ENCODE measurements around the gene ERBB2. TPM values are rescaled to one million over a fixed set of nuclear protein-coding genes. Genes with fewer than 3 reads are reported as not detected.

ERBB2 gene
- total RNA-seq = 10 to 100 TPM; 88.1 to 94.7 TPM

DNA sequence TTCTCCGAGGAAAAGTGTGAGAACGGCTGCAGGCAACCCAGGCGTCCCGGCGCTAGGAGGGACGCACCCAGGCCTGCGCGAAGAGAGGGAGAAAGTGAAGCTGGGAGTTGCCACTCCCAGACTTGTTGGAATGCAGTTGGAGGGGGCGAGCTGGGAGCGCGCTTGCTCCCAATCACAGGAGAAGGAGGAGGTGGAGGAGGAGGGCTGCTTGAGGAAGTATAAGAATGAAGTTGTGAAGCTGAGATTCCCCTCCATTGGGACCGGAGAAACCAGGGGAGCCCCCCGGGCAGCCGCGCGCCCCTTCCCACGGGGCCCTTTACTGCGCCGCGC, at the start of gene ERBB2:
ERBB2 (plus strand) TSS at position 247 of the 330 bp plus-strand sequence. CDS start 175 bp downstream, outside the sequence.
- Histone ChIP-seq H3K9me3 (no peaks in the 10 kb centered on the region), H3K27ac (peak within 1 kb of the TSS; percentile 88 to 92), H3K27me3 (replicated peaks; ENCODE audit: insufficient read depth) (no peaks in the 10 kb centered on the region), H3K4me3 (peak within 1 kb of the TSS; percentile 87), H3K4me1 (ENCODE audit: control insufficient read depth in 1 of 2, low read depth in 2 of 2) (peaks cover 0 to 50% of the 10 kb centered on the region in 2 donors), H3K36me3 (no peaks in the 10 kb centered on the region)
- no peak for ATAC-seq (ENCODE audit: insufficient number of reproducible peaks, low FRiP score, low read depth)
- DNase-seq (ENCODE audit: low spot score) = no peak
- no peak for TF ChIP-seq CTCF (IDR thresholded peaks at IDR 0.05)

DNA sequence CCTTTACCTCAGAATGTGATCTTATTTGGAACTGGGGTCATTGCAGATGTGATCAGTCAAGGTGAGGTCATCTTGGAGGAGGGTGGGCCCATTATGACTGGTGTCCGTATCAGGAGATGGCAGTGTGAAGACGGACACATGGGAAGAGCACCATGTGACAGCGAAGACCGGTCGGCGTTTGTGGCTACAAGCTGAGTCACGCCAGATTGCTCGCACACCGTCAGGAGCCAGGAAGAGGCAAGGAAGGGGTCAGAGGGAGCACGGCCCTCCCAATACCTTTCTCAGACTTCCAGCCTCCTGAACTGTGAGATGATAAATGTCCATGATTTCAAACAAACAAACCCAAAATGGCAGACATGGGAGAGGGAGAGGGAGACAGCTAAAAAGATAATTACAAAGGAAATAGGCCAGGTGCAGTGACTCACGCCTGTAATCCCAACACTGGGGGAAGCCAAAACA, 49.7 kb upstream of the ERBB2 start:
- TF ChIP-seq CTCF (IDR thresholded peaks at IDR 0.05) = no peak
- Histone ChIP-seq H3K4me3 (no peak overlapping the region), H3K4me1 (ENCODE audit: control insufficient read depth in 1 of 2, low read depth in 2 of 2) (no peaks in the 10 kb centered on the region), H3K36me3 (peaks cover 2% of the 10 kb centered on the region), H3K9me3 (no peaks in the 10 kb centered on the region), H3K27ac (no peak overlapping the region), H3K27me3 (replicated peaks; ENCODE audit: insufficient read depth) (no peaks in the 10 kb centered on the region)
- DNase-seq (ENCODE audit: low spot score) = no peak
- ATAC-seq (ENCODE audit: insufficient number of reproducible peaks, low FRiP score, low read depth) = no peak

DNA sequence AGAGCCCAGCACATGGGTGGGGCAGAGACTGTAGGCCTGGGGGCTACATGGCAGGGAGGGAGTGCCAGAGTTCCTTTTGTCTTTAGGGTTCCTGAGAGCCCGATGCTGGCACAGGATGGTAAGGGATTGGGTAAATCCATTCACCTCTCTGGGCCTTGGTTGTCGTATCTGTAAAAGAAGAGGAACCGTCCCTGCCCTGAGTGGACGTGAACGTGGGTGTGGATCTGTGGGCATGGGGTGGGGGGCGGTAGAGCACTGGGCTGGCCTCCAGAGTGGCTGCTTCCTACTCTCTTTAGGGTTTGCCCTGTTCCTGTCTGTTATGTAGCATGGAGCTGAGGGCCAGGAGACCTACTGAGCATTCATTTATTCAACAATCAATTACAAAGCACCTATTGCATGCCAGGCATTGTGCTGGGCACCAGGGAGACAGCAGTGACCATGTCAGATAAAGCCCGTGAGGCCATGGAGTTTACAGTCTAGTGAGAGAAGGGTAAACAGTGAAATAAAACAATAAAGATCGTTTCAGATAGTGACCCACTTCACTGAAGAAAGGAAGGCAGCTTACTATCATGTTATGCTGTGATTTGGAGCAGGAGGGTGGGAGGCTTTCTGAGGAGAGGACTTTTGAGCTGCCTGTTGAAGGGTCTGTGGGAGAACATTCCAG, 47.8 kb upstream of the ERBB2 start:
- no peak overlapping the region for H3K27ac ChIP-seq
- H3K36me3 ChIP-seq = peaks cover 2% of the 10 kb centered on the region
- no peaks in the 10 kb centered on the region for H3K27me3 ChIP-seq (replicated peaks; ENCODE audit: insufficient read depth)
- H3K9me3 ChIP-seq = no peaks in the 10 kb centered on the region
- TF ChIP-seq CTCF (IDR thresholded peaks at IDR 0.05) = no peak
- no peak overlapping the region for H3K4me3 ChIP-seq
- no peaks in the 10 kb centered on the region for H3K4me1 ChIP-seq (ENCODE audit: control insufficient read depth in 1 of 2, low read depth in 2 of 2)
- no peak for DNase-seq (ENCODE audit: low spot score)
- no peak for ATAC-seq (ENCODE audit: insufficient number of reproducible peaks, low FRiP score, low read depth)

GRCh38 chr17:39652587-39653315, 47.1 kb upstream of the ERBB2 start:
- TF ChIP-seq CTCF (IDR thresholded peaks at IDR 0.05) = no peak
- Histone ChIP-seq H3K27ac (no peak overlapping the region), H3K27me3 (replicated peaks; ENCODE audit: insufficient read depth) (no peaks in the 10 kb centered on the region), H3K4me3 (no peak overlapping the region), H3K36me3 (peaks cover 2% of the 10 kb centered on the region), H3K4me1 (ENCODE audit: control insufficient read depth in 1 of 2, low read depth in 2 of 2) (no peaks in the 10 kb centered on the region), H3K9me3 (no peaks in the 10 kb centered on the region)
- ATAC-seq (ENCODE audit: insufficient number of reproducible peaks, low FRiP score, low read depth) = no peak
- DNase-seq (ENCODE audit: low spot score) = no peak

GRCh38 chr17:39653316-39653661, 46.6 kb upstream of the ERBB2 start:
- Histone ChIP-seq H3K27me3 (replicated peaks; ENCODE audit: insufficient read depth) (no peaks in the 10 kb centered on the region), H3K36me3 (peaks cover 3% of the 10 kb centered on the region), H3K4me1 (ENCODE audit: control insufficient read depth in 1 of 2, low read depth in 2 of 2) (no peaks in the 10 kb centered on the region), H3K27ac (no peak overlapping the region), H3K9me3 (no peaks in the 10 kb centered on the region), H3K4me3 (no peak overlapping the region)
- ATAC-seq (ENCODE audit: insufficient number of reproducible peaks, low FRiP score, low read depth) (no peak), DNase-seq (ENCODE audit: low spot score) (no peak)
- no peak for TF ChIP-seq CTCF (IDR thresholded peaks at IDR 0.05)

Measured in thoracic aorta (tissue), 2 donors.